Loucy (cell line): ENCODE results near the gene GRIN2A.

Experiments
- H2AFZ ChIP-seq: fragments of 200-600 bp; sonication (generic); 2 replicates; pipeline ENCODE4 v1.6.0; 2016; ENCODE audit warnings: antibody characterized with exemption, mild to moderate bottlenecking, low read length, moderate library complexity
- H3F3A ChIP-seq: fragments of 200-600 bp; 2 replicates; pipeline ENCODE4 v1.6.0; 2016; ENCODE audit warnings: antibody characterized with exemption, low read depth, mild to moderate bottlenecking
- H3K27me3 ChIP-seq: fragments of 200-600 bp; sonication (generic); 2 replicates; pipeline ENCODE4 v1.6.1; 2014; ENCODE audit warnings: low read length, mild to moderate bottlenecking; ENCODE audit not compliant: insufficient read depth, poor library complexity, severe bottlenecking
- H3K36me3 ChIP-seq: fragments of 200-600 bp; sonication (generic); 2 replicates; pipeline ENCODE4 v1.6.1; 2016; ENCODE audit warnings: low read length; ENCODE audit not compliant: insufficient read depth
- H3K4me1 ChIP-seq: fragments of 200-600 bp; sonication (generic); 2 replicates; pipeline ENCODE4 v1.5.1; 2014; ENCODE audit warnings: low read length, mild to moderate bottlenecking; ENCODE audit not compliant: insufficient read depth, poor library complexity, severe bottlenecking
- H3K4me2 ChIP-seq: fragments of 200-600 bp; sonication (generic); 2 replicates; pipeline ENCODE4 v1.6.0; 2014; ENCODE audit warnings: antibody characterized with exemption, low read length, low read depth, mild to moderate bottlenecking; ENCODE audit not compliant: poor library complexity, severe bottlenecking
- H3K4me3 ChIP-seq: fragments of 200-600 bp; sonication (generic); 2 replicates; pipeline ENCODE4 v1.5.1; 2014; ENCODE audit warnings: low read length, mild to moderate bottlenecking, mixed read lengths; ENCODE audit not compliant: poor library complexity, severe bottlenecking
- H3K79me2 ChIP-seq: fragments of 200-600 bp; sonication (generic); 2 replicates; pipeline ENCODE4 v1.6.1; 2014; ENCODE audit warnings: low read length; ENCODE audit not compliant: insufficient read depth
- H3K9ac ChIP-seq: fragments of 200-600 bp; sonication (generic); 2 replicates; pipeline ENCODE4 v1.6.0; 2014; ENCODE audit warnings: mild to moderate bottlenecking, low read depth, low read length, moderate library complexity; ENCODE audit not compliant: poor library complexity, severe bottlenecking
- H3K9me2 ChIP-seq: fragments of 200-600 bp; sonication (generic); replicated peaks from 2 replicates; pipeline ENCODE4 v1.6.1; 2016; ENCODE audit warnings: low read depth, low read length, mixed read lengths
- H3K9me3 ChIP-seq: fragments of 200-600 bp; sonication (generic); 2 replicates; pipeline ENCODE4 v1.6.1; 2014; ENCODE audit warnings: mild to moderate bottlenecking, antibody characterized with exemption, low read length, low read depth; ENCODE audit not compliant: insufficient read depth
- H4K20me1 ChIP-seq: fragments of 200-600 bp; sonication (generic); 2 replicates; pipeline ENCODE4 v1.6.0; 2014; ENCODE audit warnings: antibody characterized with exemption, low read length, mild to moderate bottlenecking; ENCODE audit not compliant: insufficient read depth, poor library complexity, severe bottlenecking
- CTCF ChIP-seq: fragments of 200-600 bp; sonication (generic); conservative IDR thresholded peaks from 2 replicates; pipeline ENCODE4 v1.5.1; 2014; ENCODE audit warnings: mild to moderate bottlenecking, antibody characterized with exemption, low read length
- EZH2phosphoT487 ChIP-seq: fragments of 200-600 bp; IDR thresholded peaks from 2 replicates; pipeline ENCODE4 v1.6.1; 2018; ENCODE audit warnings: antibody characterized with exemption, mild to moderate bottlenecking, moderate library complexity, borderline replicate concordance

The GRIN2A gene

GRCh38 chr16:10224850-10225249, 42.6 kb upstream of the GRIN2A start:
- Histone ChIP-seq H3K9ac (no peak overlapping the region), H2AFZ (no peak overlapping the region), H3K4me3 (no peak overlapping the region), H3K4me2 (no peak overlapping the region), H3K9me3 (no peaks in the 10 kb centered on the region), H3K79me2 (no peaks in the 10 kb centered on the region), H3K27me3 (no peaks in the 10 kb centered on the region), H3F3A (no peaks in the 10 kb centered on the region), H3K36me3 (no peaks in the 10 kb centered on the region), H4K20me1 (no peaks in the 10 kb centered on the region), H3K9me2 (no peaks in the 10 kb centered on the region), H3K4me1 (no peaks in the 10 kb centered on the region)
- TF ChIP-seq EZH2phosphoT487 (no peak), CTCF (no peak)

- no peaks in the 10 kb centered on the region for H3K9me3 ChIP-seq
- no peaks in the 10 kb centered on the region for H4K20me1 ChIP-seq
- no peak overlapping the region for H3K4me2 ChIP-seq
- no peaks in the 10 kb centered on the region for H3K4me1 ChIP-seq
- no peaks in the 10 kb centered on the region for H3K27me3 ChIP-seq
- no peak overlapping the region for H2AFZ ChIP-seq
- no peak overlapping the region for H3K4me3 ChIP-seq
- H3K9ac ChIP-seq = no peak overlapping the region
- TF ChIP-seq EZH2phosphoT487 (no peak), CTCF (no peak)
- H3K9me2 ChIP-seq = no peaks in the 10 kb centered on the region
- H3K36me3 ChIP-seq = no peaks in the 10 kb centered on the region
- no peaks in the 10 kb centered on the region for H3F3A ChIP-seq
- H3K79me2 ChIP-seq = no peaks in the 10 kb centered on the region
Observed at GRCh38 chr16:10220942-10221341, 38.7 kb upstream of the GRIN2A start.

DNA sequence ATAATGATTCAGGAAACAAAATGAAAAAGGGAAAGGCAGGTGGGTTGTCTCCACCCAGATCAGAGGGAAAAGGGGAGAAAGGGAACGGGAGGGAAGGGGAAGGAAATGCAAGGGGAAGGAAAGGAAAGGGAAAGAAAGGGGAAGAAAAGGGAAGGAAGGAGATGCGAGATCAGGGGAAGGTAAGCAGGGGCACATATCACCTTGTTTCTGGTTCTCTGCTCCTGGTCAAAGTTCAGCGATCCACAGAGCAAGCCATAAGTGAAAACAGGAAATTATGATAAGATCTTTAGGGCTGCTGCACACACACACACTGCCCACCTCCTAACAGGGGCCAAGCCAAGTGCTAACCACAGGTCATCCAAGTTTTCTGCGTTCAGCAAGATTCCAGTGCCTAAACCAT, 37.5 kb upstream of the GRIN2A start:
- Histone ChIP-seq H3K9me2 (no peaks in the 10 kb centered on the region), H3F3A (no peaks in the 10 kb centered on the region), H3K27me3 (no peaks in the 10 kb centered on the region), H3K4me3 (no peak overlapping the region), H3K4me1 (no peaks in the 10 kb centered on the region), H3K4me2 (no peak overlapping the region), H4K20me1 (no peaks in the 10 kb centered on the region), H3K9ac (no peak overlapping the region), H2AFZ (no peak overlapping the region), H3K9me3 (no peaks in the 10 kb centered on the region), H3K79me2 (no peaks in the 10 kb centered on the region), H3K36me3 (no peaks in the 10 kb centered on the region)
- TF ChIP-seq CTCF (no peak), EZH2phosphoT487 (no peak)
